GM18519 (cell line): ENCODE data around the gene FGF22.
"Not testable (repeated sequence)": the region's sequence is repeated elsewhere in the genome, so short reads cannot be mapped to it uniquely, and the experiment has no call there.

Experiments
- ATAC-seq: cut with Tn5 transposase; IDR thresholded peaks from one replicate; pipeline ENCODE4 v1.9.1; 2021; ENCODE audit warnings: mild to moderate bottlenecking, moderate library complexity; ENCODE audit not compliant: unreplicated experiment, low FRiP score

Gene FGF22

DNA sequence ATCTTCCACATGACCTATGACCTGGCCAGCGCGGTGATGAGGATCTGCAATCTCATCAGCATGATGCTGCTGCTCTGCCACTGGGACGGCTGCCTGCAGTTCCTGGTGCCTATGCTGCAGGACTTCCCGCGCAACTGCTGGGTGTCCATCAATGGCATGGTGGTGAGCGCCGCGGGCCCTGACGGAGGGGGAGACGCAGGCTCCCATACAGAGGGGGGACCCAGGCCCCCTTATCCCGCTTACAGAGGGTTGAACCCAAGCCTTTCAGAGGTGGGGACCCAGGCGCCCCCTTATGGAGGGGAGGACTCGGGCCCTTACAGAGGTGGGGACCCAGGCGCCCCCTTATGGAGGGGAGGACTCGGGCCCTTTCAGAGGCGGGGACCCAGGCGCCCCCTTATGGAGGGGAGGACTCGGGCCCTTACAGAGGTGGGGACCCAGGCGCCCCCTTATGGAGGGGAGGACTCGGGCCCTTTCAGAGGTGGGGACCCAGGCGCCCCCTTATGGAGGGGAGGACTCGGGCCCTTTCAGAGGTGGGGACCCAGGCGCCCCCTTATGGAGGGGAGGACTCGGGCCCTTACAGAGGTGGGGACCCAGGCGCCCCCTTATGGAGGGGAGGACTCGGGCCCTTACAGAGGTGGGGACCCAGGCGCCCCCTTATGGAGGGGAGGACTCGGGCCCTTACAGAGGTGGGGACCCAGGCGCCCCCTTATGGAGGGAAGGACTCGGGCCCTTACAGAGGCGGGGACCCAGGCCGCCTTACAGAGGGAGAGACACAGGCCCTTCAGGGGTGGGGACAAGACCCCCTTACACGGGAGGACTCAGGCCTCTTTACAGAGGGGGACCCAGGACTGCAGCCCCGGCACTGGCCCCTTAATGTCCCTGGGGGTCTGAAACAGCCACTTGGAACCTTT lies 34.4 kb upstream of the FGF22 start:
- ATAC-seq, result not testable (repeated sequence)

DNA sequence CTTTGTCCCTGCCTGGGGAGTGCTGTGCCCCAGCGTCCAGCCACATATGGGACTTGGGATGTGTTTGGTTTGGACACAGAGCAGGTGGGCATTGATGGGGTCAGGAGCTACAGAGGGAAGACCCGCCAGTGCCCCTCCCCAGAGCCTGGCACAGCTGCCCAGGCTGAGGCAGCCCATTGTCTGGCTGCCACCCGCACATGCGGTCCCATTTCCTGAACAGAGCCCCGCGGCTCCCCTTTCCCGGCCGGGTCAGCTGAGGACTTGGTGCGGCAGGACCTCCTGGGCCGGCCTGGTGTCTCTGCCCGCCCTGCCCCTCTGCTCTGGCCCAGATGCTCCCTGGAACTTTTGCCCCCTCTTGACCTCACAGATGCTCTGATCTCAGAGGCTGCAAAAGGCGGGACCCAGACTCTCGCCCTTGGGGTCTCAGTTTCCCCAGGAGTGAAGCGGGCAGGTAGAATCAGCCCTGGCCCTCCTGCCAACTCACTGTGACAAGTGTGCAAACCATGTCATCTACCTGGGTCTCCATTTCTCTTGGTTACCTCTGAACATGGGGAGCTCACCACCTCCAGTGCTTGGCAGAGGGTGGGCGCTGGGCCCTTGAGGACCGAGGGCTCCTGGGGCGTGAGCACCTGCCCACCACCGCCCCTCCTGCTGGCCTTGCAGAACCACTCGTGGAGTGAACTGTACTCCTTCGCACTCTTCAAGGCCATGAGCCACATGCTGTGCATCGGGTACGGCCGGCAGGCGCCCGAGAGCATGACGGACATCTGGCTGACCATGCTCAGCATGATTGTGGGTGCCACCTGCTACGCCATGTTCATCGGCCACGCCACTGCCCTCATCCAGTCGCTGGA lies 32.2 kb upstream of the FGF22 start:
- no peak for ATAC-seq

DNA sequence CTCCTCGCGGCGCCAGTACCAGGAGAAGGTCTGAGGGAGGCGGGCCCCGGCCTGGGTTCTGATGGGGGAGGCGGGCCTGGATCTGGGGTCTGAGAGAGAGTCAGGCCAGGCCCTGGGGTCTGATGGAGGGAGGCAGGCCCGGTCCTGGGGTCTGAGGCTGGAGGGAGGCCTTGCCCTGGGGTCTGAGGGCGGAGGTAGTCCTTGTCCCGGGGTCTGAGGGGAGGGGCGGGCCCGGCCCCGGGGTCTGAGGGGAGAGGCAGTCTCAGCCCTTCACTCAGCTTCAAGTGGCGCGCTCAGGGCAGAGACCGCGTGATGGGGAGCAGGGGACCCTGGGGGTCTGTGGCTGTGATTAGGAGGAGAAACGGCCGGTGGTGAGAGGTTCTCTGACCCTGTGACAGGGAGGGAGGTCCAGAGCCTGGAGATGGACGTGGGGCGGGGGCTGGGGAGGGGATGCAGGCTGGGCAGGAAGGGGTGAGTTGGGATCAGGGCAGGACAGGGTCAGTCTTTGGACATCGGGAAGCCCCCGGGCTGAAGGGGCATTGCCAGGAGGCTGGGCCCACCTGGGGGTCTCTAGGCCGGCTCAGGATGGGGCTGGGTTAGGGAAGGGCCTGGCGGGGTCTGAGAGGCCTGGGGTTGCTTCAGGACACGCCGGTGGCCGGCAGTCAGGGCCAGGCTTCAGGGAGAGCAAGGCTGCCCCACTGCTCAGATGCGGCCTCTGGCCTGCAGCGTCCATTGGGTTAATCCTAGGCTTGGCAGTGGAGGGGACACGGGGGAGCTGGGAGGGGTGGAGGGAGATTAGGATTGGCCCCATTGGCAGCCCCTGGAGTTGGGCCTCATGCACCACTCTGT lies 31.3 kb upstream of the FGF22 start:
- no peak for ATAC-seq

DNA sequence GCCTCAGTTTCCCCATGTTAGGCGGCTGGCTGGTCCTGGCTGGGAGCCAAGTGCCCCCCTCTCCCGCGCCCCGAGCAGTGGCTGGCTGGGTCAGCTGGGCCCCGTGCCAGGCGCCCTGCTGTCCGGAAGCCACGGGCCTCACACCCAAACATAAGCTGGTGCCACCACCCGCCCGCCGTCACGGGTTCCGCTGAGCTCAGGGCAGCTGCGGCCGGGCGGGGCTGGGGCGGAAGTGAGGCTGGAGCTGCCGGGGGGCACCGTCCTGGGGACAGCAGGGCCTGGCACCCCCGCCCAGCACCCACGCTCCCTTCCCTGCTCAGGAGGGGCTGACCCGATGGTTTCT lies 30.7 kb upstream of the FGF22 start:
- no peak for ATAC-seq

DNA sequence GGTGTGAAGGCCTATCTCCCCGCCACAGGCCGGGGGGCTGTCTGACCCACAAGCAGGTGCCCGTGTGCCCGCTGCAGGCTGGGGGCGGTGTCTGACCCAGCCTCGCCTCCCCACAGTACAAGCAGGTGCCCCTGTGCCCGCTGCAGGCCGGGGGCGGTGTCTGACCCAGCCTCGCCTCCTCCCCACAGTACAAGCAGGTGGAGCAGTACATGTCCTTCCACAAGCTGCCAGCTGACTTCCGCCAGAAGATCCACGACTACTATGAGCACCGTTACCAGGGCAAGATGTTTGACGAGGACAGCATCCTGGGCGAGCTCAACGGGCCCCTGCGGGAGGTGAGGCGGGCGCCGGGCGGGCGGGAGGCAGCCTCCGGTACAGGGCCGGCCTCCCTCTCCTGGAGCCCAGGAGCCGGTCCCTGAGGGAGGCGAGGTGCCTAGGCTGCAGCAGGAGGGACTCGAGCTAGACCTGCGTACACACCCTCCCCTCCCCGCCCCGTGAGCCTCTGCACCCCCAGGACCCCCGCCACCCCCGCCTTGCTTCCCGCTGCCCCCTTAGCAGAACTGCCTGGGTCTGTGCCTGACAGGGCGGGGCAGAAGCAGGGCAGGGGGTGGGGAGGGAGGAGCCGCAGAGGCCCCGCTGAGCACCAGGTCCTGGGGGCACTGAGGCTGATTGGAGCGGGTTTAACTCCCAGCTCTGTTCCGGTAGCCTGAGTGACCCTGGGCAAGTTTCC lies 29.4 kb upstream of the FGF22 start:
- ATAC-seq, result no peak

DNA sequence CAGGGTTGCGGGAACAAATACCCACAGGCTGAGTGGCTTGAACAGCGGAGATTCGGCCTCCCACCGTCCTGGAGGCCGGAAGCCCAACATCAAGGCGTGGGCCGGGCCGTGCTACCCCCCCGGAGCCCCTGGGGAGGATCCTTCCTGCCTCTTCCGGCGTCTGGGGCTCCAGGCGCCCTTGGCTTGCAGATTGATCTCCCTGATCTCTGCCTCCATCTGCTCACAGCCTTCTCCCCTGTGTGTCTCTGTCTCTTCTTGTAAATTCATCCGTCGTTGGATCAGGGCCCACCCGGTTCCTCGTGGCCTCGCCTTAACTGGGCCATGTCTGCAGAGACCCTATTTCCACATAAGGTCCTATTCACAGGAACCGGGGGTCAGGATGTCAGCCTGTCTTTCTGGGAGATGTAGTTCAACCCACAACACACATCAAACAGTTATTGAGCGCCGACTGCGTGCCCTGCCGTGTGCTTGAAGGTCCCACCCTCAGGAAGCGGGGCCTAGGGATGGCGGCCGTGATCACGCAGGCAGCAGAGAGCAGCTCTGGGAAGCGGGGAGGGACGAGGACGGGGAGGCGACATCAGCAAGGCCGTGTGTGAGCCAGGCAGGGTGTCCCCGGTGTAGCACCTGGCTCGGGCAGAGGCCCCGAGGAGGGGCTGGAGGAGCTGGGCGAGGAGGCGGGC lies 28.7 kb upstream of the FGF22 start:
- ATAC-seq, result no peak

DNA sequence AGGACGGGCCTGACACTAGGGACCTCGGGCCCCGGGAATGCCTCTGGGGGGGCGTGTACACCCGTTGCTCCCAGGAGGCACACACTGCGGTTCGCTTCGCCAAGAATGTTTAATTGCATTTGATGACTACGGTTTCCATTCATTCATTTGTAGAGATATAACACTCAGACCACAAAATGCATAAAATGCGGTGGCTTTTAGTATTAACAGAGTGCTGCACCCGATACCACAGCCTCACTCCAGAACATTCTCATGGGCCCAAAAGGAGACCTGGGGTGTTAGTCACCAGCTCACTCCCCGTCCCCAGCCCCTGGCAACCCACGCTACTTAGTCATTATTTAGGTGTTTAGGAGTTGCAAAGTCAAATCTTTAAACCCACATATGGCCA lies 28.2 kb upstream of the FGF22 start:
- ATAC-seq, result no peak

DNA sequence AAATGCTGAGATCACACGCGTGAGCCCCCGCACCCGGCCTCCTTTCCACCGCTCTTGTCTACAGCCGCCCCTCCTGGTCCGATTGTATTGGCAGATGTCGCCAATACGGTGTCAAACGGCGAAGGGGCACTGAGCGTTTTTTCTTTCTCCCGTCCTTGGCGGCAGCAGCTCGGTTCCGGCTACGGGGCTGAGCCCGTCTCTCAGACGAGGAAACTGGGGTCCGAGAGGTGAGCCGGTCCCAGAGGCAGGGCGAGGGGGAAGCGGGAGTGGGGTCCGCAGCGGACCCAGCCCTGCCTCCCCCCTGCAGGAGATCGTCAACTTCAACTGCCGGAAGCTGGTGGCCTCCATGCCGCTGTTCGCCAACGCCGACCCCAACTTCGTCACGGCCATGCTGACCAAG lies 26.7 kb upstream of the FGF22 start:
- no peak for ATAC-seq

DNA sequence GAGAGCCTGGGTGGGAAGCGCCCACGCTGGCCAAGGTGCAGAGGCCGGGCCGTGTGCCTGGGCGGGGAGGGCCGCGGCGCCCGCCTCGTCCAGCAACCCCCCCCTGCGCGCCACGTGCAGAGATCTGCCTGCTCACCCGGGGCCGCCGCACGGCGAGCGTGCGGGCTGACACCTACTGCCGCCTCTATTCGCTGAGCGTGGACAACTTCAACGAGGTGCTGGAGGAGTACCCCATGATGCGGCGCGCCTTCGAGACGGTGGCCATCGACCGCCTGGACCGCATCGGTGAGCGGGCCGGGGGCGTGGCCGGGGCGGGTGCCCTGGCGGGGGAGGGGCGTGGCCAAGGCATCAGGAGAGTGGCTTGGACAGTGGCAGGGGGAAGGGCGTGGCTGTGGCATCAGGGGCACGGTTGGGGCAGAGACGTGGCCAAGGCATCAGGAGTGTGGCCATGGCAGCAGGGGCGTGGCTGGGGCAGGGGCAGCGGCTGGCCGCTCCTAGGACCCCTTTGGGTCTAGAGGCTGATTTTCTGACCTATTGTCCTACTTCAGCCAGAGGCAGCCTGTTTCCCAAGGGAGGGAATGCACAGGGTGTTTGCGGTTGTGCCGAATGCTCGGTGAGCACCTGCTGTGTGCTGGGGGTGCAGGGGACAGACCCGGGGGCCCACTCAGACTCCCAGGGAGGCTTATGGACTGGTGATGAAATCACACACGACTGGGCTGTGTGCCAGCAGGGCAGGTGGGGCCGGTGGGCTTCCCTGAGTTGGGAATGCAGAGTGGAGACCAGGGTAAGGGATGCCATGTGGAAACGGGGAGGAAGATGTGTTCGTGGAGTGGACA lies 25.7 kb upstream of the FGF22 start:
- ATAC-seq, result no peak

DNA sequence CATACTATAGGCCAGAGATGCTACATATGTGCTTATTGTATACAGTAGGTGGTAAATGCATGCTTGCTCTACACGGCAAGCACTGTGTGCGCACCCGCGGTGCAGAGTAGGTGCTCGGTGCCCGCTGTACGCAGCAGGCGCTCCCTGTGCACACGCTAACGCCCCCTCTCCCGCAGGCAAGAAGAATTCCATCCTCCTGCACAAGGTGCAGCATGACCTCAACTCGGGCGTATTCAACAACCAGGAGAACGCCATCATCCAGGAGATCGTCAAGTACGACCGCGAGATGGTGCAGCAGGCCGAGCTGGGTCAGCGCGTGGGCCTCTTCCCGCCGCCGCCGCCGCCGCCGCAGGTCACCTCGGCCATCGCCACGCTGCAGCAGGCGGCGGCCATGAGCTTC lies 24.1 kb upstream of the FGF22 start:
- ATAC-seq, result no peak

DNA sequence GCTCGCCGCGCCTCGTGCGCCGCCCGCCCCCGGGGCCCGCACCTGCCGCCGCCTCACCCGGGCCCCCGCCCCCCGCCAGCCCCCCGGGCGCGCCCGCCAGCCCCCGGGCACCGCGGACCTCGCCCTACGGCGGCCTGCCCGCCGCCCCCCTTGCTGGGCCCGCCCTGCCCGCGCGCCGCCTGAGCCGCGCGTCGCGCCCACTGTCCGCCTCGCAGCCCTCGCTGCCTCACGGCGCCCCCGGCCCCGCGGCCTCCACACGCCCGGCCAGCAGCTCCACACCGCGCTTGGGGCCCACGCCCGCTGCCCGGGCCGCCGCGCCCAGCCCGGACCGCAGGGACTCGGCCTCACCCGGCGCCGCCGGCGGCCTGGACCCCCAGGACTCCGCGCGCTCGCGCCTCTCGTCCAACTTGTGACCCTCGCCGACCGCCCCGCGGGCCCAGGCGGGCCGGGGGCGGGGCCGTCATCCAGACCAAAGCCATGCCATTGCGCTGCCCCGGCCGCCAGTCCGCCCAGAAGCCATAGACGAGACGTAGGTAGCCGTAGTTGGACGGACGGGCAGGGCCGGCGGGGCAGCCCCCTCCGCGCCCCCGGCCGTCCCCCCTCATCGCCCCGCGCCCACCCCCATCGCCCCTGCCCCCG lies 23.5 kb upstream of the FGF22 start:
- no peak for ATAC-seq

DNA sequence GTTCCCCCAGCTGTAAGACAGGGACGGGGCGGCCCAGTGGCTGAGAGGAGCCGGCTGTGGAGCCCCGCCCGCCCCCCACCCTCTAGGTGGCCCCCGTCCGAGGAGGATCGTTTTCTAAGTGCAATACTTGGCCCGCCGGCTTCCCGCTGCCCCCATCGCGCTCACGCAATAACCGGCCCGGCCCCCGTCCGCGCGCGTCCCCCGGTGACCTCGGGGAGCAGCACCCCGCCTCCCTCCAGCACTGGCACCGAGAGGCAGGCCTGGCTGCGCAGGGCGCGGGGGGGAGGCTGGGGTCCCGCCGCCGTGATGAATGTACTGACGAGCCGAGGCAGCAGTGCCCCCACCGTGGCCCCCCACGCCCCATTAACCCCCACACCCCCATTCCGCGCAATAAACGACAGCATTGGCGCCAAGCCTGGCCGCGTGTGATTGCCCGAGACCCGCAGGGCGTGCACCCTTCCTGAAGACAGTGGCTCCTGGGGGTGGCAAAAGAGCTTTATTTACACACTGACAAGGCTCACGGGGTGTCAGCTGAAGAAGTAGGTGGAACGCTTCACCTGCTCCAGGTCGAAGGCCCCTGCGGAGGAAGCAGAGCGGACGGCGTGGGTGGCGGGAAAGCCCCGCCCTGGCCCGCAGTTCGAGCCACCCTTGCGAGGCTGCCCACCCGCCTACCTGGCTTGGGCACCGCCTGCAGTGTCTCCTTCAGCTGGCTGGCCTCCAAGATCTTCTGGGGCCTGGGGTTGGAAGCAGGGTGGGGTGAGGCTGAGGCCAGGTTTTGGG lies 22.7 kb upstream of the FGF22 start:
- no peak for ATAC-seq

DNA sequence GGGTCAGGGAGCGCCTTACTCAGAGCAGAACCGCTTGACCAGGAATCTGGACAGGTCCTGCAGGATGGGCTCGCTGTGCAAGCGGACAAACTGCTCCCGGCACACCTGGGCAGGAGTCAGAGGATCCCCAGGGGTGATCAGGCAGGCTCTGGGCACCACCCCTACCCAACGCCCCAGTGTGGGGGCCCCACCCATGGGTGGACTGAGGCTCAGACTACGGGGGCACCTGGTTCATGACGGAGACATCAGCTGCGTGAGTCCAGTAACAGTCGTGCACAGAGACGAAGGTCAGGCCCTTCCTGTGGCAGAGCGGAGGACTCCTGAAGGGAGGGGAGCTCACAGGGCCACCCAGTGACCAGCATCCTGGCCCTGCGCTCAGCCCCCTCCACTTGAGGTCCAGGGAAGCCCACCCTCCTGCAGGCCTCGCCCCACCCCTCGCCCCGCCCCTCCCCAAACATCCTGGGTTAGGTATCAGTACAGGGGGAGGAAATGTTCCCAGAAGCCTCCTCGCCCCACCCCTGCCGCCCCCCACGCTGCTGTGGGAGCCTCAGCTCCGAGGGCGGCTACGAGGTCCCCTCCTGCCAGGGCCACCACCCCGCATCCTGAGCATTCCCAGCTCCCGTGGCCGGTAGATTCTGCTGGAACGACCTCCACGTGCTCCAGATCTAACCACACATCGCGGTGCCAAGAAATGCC lies 22.0 kb upstream of the FGF22 start:
- no peak for ATAC-seq

DNA sequence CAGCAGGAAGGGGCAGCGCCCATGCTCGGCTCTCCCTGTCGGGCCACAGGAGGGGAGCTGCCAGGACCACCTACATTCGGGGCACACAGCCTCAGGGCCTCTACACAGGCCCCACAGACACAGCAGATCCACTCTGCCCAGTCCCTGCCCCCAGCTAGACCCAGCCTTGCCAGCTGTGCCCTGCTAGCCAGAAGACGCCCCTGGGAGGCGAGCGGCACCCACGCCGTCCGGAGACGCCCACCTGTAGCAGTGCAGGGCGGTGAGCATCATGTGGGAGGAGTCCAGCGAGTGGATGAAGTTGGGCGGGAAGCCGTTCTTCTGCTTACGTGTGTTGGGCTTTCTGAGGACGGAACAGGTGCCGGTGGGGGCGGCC lies 21.4 kb upstream of the FGF22 start:
- no peak for ATAC-seq

DNA sequence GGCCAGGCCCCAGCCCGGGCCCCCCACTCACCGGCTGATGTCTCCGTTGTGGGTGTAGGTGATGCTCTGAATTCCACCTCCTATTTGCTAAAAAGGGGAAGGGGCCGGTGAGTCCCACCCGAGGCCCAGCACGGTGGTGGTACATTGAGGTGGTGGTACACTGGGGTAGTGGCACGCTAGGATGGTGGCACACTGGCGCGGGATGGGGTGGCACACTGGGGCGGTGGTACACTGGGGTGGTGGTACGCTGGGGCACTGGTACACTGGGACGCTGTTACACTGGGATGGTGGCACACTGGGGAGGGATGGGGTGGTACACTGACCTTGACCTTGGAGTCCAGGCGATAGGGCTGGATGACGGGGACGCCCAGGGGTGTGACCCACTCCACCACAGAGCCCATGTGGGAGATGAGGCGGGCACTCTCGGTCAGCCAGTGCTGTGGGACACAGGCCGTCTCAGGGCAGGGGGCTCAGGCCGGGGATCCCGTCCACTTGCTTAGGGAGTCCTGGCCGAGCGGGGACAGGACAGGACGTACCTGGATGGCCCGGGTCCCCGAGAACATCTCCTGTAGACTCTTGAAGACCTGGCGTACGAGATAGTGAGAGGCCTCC lies 20.9 kb upstream of the FGF22 start:
- ATAC-seq, result no peak

DNA sequence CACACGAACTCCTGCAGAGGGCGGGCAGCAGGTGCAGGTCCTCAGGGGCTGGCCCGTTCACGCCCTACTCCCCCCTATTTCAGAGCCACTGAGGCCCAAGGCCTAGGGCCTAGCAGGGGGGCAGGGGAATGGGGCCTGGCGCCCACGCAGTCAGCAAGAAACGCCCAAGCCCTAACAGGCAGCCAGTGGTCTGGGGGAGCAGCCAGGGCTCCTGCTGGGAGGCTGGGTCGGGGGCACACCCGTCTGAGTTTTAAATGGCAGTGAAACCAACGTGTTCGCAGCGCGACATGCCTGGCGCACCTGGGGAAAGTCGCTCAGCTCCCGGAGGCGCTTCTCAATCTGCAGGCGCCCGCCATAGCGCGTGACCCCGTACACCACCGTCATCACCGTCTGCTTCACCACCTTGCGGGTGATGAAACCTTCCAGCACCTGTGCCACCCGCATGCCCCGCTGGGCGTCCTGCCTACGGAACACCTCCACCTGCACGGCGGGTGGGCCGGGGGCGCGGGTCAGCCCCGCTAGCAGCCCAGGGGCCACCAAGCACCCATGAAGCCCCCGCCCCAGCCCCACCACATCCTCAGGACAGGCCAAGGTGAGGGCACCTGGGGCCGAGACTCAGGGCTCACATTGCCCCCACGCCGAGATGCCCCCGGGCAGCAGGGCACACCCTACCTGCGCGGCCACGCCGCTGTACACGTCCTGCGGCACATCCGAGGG lies 20.2 kb upstream of the FGF22 start:
- ATAC-seq, result no peak
